T-helper 2 cell treated with Interferon-gamma antibody and Interleukin-4, amounts not matched to agents 100 ng/mL and 5 ng/mL, for 36 hours (primary cell): ENCODE data around the gene NRP2. TPM values are rescaled to one million over a fixed set of nuclear protein-coding genes. Genes with fewer than 3 reads are reported as not detected.

Experiments
- intact Hi-C: fragments of 100-400 bp; cut with micrococcal nuclease; formaldehyde crosslinking; loops from one replicate; pipeline ENCODE4 v1.15.1; 2023
- total RNA-seq: library from RNA; stranded (reverse); gene quantifications from 2 replicates; pipeline ENCODE4 v1.2.3, GENCODE V29; 2022

NRP2 gene
- total RNA-seq, 1 donor from 2014 or later: 47.0 TPM

DNA sequence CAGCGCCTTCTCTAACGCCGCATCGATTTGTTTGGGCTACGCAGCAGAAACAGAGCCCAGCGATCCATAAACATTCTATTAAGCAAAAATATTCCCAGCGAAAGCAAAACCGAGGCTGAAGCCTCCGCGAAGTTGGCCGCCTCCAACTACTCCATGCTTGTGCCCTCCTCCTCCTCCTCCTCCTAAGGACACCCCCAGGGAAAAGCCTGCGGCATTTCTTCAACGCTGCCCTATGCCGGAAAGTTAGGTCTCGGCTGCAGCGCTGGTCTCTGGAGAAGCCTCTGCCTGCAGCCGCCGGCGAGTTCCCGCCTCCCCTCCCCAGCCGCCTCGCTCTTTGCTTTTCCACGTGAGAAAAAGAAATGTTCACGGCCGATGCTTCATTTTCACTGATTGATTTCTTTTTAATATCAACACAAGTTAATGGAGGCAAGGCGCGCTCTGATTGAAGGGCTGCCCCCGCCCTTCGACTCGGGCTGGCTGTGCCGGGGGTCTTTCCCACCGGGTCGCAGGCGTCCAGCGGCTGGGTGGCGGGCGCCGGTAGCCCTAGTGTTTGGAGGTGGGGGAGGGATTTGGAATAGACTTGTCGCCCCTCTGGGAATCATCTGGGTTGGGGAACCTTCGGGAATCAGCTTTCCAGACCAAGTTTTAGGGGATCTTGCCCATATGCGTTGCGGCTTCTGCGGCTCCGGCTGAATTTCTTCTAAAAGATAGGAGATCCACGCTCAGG, 3.9 kb downstream of the NRP2 start:
- intact Hi-C loops: loop anchor here (10.0 kb wide), 1 partner anchor 611 kb away; no protein-coding TSS in a partner anchor

DNA sequence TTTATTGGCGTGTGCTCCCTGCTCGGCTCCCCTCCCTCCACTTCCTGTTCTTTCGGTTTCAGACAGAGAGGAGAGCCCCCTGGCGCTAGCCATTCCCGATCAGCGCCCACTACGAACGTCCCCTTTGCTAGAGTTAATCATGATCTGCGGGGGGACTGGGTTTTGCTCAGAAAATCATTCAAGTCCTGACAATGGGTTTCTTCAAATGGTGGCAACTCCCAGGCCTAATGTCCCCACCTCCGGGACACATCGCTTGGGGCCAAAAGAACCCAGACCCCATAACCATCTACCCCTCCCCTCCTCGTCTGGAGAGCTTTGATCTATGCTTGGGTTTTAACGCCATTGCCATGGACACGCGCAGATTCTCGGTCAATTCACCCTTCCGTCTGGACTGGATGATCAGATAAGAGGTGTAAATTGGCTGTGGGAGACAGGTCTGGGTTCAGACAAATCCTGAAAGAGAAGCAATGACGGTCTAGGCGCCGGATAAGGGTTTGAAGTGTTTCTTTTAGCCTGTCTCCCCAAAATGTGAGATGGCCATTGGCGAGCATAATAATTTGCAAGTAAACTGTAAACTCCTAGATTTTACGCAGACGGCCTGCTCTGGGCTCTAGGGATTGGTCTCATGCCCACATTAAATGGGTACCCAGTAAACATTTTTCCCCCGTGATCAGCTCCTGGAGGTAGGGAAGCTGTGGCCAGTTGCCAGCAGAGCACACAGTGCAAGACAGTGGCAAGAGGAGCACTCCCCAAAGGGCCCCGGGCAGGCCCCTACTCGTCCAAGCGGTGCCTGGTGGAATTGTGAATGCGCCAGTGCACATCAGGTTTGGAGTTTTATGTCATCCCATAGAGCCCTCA, 4.7 kb downstream of the NRP2 start:
- intact Hi-C loops: loop anchor here (10.0 kb wide), 1 partner anchor 612 kb away; no protein-coding TSS in a partner anchor

DNA sequence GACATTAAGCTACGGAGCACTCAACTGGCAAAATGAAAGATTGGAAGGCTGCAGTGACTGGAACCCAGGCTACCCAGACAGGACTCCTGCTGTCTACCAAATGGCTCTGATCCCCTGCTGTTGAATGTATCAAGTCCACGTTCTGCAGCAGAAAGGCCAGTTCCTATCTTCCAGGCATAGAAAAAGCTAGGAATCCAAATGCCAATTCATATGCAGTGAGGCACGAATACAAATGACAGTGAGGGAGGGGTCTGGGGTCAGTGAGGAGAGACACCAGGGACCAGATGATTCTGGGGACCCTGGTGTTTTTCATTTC, 5.3 kb downstream of the NRP2 start:
- intact Hi-C loops: loop anchor here (10.0 kb wide), 1 partner anchor 613 kb away; no protein-coding TSS in a partner anchor

DNA sequence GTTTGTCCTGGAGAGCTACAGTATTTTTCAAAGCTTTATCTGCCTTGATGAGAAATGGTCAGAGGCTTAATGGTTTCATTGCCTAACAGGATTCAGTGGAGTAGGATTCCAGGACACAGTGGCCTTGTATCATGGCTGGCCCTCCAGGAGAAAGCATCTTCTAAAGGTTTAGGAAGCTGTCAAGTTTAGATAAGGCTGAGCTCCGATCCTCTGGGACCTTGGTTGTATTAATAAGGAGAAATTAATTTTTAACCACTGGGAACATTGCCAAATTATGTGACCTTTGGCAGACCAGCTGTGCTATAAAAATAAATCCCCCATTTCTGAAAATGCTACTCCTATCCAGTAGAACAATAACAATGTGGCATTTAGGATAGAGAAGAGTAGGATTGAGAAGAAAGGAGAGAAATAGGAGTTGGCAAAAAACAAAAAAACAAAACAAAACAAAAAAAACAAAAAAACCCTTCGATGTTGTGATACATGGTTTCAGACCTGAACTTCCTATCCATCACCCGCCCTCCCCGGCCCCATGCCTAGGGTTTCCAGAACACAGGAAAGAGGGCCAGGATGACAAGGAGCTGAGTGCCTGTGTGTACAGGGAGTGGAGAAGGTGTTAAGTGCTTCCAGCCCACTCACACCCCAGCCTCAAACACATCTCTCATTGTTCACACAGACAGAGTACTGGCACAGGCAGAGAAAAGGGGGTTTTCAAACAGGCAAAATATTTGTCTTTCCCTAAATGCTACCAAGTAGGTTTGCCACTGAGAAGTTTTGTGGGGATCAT, 6.3 kb downstream of the NRP2 start:
- intact Hi-C loops: loop anchor here (10.0 kb wide), 1 partner anchor 614 kb away; no protein-coding TSS in a partner anchor

DNA sequence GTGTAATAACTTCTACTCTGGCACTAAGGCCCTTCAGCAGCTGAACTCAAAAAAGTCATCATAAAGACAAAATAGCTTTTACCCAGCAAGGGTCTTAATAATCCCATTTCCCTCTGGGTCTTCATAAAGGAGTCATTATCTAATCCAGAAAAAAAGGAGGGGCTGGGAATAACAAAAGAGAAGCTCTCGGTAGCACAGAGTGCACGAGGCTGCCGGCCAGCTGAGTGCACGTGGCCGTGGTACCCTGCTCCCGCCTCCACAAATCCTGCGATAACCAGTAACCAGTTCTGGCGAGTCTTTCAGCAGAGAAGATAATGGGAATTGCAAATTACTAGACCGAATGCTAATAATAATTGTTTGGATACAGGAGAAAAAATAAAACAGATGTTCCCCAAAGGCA, 7.5 kb downstream of the NRP2 start:
- intact Hi-C loops: loop anchor here (10.0 kb wide), 1 partner anchor 615 kb away; no protein-coding TSS in a partner anchor

DNA sequence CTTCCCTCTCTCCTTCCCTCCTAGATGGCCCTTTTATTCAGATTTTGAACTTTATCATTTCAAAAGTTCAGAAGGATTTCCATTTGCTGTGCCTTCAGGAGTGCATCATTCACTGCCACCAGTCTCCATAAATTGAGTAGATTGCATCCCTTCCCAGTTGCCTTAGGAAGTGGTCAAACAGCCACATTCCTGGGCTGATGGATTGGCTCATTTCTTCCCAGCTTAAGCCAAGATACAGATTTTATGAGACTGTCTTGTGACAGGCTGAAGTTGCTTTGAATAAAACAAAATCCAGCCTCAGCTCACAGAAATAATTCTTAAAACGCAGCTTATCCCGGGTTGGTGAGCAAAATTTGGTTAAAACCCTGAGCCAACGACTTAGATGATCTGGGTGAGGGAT, 9.8 kb downstream of the NRP2 start:
- intact Hi-C loops: no loop called here

DNA sequence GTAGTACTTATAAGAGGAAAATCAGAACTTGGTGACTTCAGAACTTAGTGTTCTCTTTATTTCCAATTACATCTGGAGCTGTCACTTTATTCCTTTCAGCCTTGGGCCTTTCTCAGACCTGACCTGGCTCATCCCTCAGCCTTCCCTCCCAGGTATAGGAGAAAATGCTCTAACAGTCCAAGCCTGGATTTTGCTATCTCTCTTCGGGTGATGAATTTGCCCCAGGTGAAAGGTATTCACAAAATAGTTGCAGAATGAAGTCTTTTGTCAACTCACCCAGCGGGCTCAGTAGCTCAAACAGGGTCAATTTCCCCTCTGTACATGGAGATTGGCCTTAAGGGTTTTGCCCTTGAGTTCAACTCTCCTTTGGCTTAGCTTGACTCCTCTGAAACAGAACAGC, 12.0 kb downstream of the NRP2 start:
- intact Hi-C loops: no loop called here

DNA sequence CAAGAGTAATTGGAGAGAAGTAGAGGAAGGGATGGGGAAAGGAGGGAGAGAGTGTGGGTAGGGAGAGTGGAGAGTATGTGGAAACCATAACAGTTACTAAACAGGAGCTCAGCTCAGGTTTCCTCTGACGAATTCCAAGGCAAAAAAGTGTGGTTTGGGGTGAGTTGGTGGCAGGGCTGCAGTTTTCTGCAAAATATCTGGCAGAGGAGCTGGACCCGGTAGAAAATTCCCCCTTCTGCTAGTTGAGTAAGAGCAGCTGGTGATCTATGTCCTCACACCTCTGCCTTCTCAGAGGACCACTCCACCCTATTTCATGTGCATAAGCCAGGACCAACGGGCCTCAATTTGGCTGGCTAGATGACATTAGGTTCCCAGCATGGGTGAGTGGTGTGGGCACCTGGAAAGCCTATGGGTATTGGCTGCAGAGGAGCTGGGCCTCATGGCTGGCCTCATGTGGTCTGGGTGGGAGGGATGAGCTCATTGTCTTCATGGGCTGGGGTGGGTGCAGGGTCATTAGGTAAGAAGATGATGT, 13.2 kb downstream of the NRP2 start:
- intact Hi-C loops: no loop called here

DNA sequence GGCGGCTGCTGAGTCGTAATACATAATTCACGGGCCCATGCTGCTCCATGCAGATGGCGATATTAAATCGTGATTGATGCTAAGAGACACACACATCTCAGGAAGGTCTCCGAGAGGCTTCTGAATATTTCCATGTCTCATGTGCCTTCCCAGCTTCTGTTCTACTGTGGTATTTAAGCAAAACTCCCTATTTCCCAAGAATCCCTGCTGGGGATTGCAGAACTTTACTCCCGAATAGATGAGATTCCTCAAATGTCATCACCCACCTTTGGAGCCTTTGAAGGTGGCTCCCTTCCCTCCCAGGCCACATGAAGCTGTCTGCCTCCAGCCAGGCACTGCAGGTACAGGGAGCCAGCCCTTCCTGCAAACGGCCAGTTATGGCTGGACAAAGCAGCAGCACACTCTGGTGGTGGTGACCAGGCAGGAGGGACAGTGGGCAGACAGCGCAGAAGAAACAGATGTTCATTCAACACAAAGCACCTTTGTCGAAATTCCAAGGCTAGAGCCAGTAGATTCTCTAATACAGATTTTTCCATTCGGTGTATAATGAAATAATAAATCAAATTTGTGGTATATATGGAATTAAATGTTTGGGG, 14.1 kb downstream of the NRP2 start:
- intact Hi-C loops: no loop called here

DNA sequence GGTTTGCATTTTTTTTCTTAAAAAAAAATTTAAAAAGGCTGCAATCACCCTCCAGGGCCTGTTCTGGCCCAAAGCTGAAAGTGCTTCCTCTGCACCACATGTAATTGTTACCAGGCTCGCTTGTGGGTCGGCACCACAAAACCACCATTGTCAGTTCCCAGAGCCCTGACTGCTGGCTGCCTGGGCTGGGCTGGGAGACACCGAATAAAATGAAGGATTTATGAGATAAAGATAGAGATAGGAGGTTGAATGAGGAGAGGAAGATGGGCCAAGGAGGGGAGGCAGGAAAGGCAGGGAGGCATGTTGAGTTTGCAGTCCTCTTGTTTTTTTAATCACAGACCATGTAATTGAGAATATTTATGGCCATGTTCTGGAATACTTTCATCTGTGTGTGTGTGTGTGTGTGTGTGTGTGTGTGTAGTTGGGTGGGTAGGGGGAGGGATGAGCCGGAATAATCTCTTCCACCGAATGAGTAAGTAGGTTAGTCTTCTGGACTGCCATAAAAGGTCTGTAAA, 14.7 kb downstream of the NRP2 start:
- intact Hi-C loops: no loop called here

DNA sequence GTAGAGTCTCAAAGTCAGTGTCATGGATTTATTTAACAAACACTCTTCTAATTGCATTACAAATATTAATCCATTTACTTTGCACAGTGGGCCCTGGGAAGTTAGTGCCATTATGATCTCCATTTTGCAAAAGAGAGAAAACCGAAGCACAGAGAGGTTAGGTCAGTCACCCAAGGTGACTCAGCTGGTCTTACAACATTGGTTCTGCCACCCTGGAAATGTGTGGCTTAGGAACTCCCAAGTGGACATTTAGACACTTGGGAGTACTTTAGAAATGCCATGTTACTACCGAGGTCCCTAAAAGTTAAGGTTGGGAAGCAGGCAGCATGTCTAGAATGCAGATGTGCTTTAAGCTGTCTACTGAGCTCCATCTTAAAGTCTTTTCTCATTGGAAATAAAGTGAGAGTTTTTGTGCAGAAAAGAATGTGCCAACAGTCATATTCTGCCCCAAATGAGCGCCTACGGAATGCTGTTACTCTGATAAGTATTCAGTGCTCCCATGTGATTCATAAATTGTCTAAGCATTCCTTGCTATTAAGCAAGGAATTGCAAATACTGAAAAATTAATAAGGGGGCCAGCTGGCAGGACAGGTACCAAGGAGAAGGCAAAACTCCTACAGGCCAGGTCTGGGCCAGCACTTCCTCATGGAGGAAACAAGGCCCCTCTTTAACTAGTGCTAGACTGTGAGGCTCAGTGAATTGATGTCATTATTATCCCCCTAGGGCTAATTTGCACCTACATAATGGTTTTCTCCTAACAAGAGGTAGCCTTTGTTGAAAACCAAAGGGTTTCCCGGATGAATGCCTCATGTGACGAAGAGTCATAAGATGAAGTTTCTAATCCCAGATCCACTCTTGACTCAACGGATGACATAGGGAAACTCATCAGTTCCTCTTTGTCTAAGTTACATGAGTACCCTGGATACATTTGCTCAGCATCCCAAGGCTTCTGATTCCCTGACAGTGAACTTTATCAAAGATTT, 16.3 kb downstream of the NRP2 start:
- intact Hi-C loops: no loop called here

DNA sequence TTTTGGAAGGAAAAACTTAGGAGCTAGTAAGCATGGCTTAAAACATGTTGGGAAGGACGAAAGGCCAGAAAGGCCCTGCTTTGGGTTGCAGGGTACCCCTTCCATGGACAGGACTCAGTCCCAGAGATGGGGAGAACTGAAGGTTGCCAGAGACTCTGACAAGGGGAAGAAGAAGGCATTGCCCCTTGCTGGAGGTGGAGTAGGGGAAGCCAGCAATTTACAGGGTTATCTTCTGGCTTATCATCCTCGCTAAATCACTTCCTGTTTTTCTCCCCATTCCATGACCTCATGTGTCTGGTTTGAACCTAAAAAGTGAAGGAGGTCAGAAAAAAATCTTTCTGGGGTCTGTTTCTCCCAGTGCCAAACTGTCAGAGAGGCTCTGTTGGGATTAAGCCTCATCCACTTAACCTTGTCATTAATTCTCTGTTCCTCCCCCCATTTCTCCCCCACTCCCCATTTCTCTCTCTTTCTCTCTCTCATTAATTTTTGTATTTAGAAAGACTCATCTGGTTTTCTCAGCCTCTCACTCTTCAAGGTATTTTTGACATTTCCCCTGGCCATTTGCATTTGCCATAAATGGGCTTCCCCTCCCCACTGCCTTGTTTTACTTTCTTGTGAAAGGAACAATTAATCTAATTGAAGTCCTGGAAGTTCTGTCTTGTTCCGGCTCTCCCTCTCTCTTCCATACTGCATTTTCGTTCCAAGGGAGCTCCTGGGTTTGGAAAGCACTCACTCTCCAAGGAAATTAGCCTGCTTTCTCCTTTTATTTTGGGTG, 17.4 kb downstream of the NRP2 start:
- intact Hi-C loops: no loop called here

DNA sequence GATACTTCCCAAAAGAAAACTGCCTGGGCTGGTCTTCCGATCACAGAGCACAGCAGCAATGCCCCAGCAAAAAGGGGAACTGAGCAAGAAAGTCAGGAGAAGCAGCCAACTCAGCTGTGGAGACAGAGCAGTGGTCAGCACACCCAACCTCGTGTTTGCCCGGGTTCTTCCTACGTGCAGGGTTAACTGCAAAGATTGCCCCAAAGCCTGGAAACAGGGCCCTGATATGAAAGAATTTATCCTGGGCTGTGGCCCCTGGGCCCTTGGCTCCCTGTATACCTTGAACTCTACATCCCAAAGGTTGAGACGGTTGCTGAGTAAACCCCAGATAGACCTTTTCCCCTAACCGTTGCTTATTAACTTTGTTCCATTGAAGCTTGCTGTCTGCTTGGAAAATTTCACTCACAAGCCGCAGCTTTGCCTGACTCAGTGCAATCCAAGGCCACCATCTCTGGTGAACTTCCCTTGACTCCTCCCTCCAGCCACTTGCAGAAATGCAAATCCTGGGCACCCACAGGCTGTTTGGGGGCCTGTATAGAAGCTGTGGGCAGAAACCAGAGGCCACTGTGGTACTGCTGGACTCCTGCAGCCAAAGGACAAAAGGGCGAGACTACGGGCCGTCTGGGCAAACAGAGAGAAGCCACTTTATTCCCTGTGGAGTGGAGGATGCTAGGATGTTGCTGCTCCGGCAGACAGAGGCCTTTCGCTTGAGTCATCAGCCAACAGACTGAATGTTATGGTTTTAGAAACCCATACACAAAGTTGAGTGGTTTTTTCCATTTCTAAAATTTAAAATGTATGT, 18.2 kb downstream of the NRP2 start:
- intact Hi-C loops: no loop called here

DNA sequence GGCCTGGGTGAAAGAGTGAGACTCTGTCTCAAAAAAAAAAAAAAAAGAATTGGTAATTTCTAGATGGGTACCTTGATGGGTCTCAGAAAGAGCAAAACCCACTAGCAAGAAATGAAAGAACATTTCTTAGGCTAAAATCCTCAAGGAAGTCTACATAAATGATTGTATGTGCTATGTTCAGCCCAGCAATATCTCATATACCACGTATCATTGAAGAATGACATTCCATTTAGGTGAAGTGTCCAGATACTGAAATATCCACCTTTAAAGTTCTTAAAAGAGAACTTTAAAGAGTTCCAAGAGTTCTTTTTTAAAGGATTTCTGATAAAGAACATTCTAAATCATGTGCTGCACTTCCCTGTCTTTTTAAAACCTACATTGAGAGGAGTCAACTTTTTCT, 19.2 kb downstream of the NRP2 start:
- intact Hi-C loops: no loop called here

DNA sequence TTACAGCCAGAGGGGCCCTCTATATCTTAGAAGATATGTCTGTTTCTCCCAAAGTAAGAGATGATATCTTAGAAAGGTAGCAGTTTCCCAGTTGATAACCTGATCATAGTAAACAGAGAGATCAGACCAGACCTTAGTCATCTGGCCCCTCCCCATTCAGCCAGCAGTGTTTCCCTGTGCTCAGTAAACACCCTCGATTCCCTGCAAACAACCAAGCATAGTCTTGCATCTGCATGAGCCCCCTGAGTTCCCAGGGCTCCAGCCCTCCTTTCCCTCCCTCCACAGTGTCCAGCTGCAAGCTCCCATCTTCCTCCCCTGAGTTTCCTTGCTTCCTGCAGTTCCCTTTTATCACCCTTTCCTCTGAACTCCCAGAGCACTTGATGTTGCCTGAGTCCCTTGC, 20.3 kb downstream of the NRP2 start:
- intact Hi-C loops: no loop called here

DNA sequence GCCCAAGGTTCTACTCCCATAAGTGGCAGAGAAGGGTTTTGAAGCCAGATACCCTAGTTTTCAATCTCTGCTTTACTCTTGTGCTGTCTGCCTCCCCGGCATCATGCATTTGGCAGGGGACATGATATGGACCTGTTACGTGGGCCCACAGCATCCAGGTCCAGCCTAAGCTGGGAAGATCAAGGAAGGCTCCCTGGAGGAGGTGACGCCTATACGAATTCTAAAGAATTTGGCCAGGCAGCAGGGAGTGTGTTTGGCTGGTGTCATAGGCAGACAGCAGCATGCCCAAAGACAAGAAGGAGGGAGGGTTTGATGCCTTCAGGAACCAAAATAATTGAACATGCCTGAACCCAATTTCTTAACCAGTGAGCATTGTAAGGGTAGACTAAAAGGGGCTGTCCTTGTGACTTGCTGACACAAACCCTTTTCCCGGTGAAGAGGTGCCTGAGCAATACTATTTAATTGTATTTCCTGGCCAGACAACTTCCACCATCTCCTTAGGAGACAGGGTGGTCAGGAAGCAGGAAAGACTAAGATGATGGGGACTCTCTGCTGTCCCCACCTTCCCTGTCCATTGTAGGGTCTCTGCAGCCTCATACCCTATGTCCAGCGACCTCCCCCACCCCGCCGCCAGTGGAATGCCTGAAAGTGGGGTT, 21.3 kb downstream of the NRP2 start:
- intact Hi-C loops: no loop called here

DNA sequence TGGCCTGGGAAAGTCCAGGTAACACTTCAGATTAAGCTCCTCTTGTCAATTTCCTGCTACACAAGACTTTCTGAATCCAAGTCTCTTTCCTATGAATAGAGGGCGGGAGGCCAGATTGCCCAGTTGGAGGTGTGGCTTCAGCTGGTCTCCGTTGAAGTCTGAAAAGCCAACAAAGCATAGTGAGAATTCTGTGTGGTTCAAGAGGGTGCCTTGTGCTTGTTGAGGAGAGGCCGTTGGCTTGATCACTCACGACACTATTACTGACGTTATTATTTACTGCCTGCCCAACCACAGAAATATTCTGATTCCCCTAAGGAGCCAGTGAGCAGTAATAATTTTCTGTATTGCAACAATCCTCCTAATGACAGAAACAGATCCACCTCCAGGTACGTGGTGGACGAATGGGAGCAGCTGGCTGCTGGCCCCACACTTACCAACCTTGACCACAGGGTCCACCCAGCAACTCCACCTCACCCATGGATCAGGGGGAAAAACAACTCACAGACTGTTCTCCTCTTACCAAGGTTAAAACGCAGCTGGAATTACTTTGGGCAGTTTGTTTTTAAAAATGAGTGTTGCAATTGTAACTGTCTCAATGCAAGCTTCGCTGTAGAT, 21.9 kb downstream of the NRP2 start:
- intact Hi-C loops: no loop called here
